Gastrocnemius medialis (tissue), 4 donors: ENCODE data around the gene COL27A1. TPM values are rescaled to one million over a fixed set of nuclear protein-coding genes. Genes with fewer than 3 reads are reported as not detected.

Experiments
- ATAC-seq, 2 donors: fragments of 150-250 bp; one replicate each; pipeline ENCODE4 v1.9.1; 2016
- DNase-seq, 2 donors: peaks; one replicate each; pipeline ENCODE4 v3.0.0-alpha.2; 2019
- H3K27ac ChIP-seq, 4 donors: fragments of 200-600 bp; sonication (generic); 1 replicate in 1 of 4; 2 replicates in 3 of 4; pipeline ENCODE4 v1.5.1; 2016 to 2018; ENCODE audit warnings: mild to moderate bottlenecking in 2 of 4, moderate library complexity in 1 of 4
- H3K27me3 ChIP-seq, 3 donors: fragments of 200-600 bp; sonication (generic) in 2 of 3; 1 replicate in 1 of 3; 2 replicates in 2 of 3; pipeline versions ENCODE4 v1.5.1 to v1.6.0; 2016 to 2019; ENCODE audit warnings: mild to moderate bottlenecking in 1 of 3, moderate library complexity in 1 of 3
- H3K36me3 ChIP-seq, 2 donors: fragments of 200-600 bp; sonication (generic) in 1 of 2; one replicate each; pipeline ENCODE4 v1.5.1; 2017 to 2018
- H3K4me1 ChIP-seq, 2 donors: fragments of 200-600 bp; sonication (generic) in 1 of 2; one replicate each; pipeline ENCODE4 v1.5.1; 2016 to 2017; ENCODE audit warnings: mild to moderate bottlenecking in 2 of 2
- H3K4me3 ChIP-seq, 4 donors: fragments of 200-600 bp; sonication (generic) in 3 of 4; 1 replicate in 1 of 4; 2 replicates in 3 of 4; pipeline ENCODE4 v1.5.1; 2016 to 2019; ENCODE audit warnings: mild to moderate bottlenecking in 2 of 4
- H3K9me3 ChIP-seq, 3 donors: fragments of 200-600 bp; sonication (generic) in 2 of 3; 1 replicate in 1 of 3; 2 replicates in 2 of 3; pipeline ENCODE4 v1.5.1; 2016 to 2019
- POLR2A ChIP-seq, 2 donors: fragments of 450-650 bp; IDR thresholded peaks; one replicate each; pipeline ENCODE4 v1.6.1; 2017; ENCODE audit warnings: antibody characterized with exemption in 2 of 2, mild to moderate bottlenecking in 2 of 2, moderate library complexity in 2 of 2
- in situ Hi-C, 4 donors: fragments of 200-750 bp; cut with MboI; loops; one replicate each; pipeline versions ENCODE4 v1.15.0 to v1.8.0; 2017; ENCODE audit warnings: low sequenced_read_pairs in 4 of 4
- intact Hi-C: fragments of 100-400 bp; cut with DNase I; formaldehyde crosslinking; loops from one replicate; pipeline ENCODE4 v1.15.1; 2023; ENCODE audit warnings: low total_unique reads
- total RNA-seq, 4 donors: library from RNA; depleted of rRNA; stranded (reverse); fragments of >200 nt; gene quantifications; one replicate each; pipeline versions ENCODE4 v1.1.0 to v1.2.3, GENCODE V29; 2016
- TF ChIP-seq, protein P1 (sequence below), 5 experiments: fragments of 450-650 bp in 3 of 5; fragments of 200-600 bp in 2 of 5; sonication (generic) in 2 of 5; IDR thresholded peaks in 4 of 5; conservative IDR thresholded peaks in 1 of 5; 1 replicate in 4 of 5; 2 replicates in 1 of 5; pipeline ENCODE4 v1.5.1; 2016 to 2019; ENCODE audit warnings: antibody characterized with exemption in 5 of 5, mild to moderate bottlenecking in 3 of 5, moderate library complexity in 3 of 5

The COL27A1 gene
- total RNA-seq, 4 donors from 2014 or later, result 0.42 to 1.4 (median 0.95) TPM

DNA sequence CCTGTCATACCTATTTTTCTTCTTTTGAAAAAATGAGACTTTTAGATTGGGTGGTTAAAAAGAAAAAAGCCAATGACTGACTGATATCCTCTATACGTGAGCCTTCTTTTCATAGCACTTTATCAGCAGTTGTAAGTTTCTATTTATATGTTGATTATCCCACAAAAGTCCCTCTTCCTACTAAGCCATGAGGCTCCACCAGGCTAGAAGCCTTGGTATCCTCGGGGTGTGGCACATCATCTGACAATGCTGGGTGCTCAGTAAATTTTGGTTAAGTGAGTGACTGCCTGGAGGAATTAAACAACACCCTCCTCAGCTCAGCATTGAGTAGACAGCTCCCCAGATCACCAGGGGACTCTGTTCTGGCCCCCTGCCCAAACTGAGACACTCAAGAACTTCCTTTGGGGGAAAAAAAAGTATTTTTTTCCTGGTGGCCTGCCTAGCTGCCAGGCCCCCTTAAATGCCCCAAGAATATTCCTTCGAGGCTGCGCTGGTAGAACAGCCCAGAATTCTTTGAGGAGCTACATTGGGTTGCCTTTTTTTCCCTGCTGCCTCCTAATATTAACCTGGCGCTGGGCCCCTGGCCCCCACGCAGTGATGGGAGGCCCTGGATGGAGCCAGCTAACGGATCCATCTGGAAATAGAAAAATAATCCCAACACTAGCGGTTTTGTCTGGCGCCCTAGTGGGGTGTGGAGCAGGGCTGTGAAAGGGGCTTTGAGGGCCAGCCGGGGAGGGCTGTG lies 23.4 kb upstream of the COL27A1 start:
- TF ChIP-seq POLR2A (IDR thresholded peaks at IDR 0.05), result no peak
- TF ChIP-seq, protein P1, sequence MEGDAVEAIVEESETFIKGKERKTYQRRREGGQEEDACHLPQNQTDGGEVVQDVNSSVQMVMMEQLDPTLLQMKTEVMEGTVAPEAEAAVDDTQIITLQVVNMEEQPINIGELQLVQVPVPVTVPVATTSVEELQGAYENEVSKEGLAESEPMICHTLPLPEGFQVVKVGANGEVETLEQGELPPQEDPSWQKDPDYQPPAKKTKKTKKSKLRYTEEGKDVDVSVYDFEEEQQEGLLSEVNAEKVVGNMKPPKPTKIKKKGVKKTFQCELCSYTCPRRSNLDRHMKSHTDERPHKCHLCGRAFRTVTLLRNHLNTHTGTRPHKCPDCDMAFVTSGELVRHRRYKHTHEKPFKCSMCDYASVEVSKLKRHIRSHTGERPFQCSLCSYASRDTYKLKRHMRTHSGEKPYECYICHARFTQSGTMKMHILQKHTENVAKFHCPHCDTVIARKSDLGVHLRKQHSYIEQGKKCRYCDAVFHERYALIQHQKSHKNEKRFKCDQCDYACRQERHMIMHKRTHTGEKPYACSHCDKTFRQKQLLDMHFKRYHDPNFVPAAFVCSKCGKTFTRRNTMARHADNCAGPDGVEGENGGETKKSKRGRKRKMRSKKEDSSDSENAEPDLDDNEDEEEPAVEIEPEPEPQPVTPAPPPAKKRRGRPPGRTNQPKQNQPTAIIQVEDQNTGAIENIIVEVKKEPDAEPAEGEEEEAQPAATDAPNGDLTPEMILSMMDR (IDR thresholded peaks at IDR 0.05 in 4 of 5, conservative IDR thresholded peaks at IDR 0.05 in 1 of 5), result no peak
- Histone ChIP-seq H3K27me3 (no peaks in the 10 kb centered on the region), H3K27ac (no peak overlapping the region), H3K9me3 (no peaks in the 10 kb centered on the region), H3K4me1 (no peaks in the 10 kb centered on the region), H3K36me3 (no peaks in the 10 kb centered on the region), H3K4me3 (no peak overlapping the region)
- no peak for DNase-seq
- no peak for ATAC-seq
- intact Hi-C loops, result no loop called here
- in situ Hi-C loops, result no loop called here

DNA sequence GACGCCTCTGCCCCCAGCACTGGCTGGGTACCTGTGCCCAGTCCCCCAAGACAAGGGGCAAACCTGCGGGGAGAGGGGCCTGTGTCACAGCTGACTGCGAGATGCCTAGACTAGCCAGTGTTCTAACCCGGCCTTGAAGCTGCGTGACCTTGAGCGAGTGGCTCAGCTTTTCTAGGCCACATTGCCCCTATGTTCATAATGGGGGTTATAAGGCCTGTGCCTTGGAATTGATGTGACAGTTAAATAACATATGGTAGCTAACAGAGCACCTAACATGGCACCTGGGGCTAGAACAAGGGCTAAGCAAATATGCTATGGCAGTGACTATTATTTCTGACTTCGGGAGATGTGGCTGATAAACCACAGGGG lies 22.8 kb upstream of the COL27A1 start:
- TF ChIP-seq, protein P1 (IDR thresholded peaks at IDR 0.05 in 4 of 5, conservative IDR thresholded peaks at IDR 0.05 in 1 of 5), result no peak
- no peak for TF ChIP-seq POLR2A (IDR thresholded peaks at IDR 0.05)
- ATAC-seq, result no peak
- Histone ChIP-seq H3K36me3 (no peaks in the 10 kb centered on the region), H3K27me3 (no peaks in the 10 kb centered on the region), H3K27ac (no peak overlapping the region), H3K4me3 (no peak overlapping the region), H3K9me3 (no peaks in the 10 kb centered on the region), H3K4me1 (no peaks in the 10 kb centered on the region)
- in situ Hi-C loops (no loop called here), intact Hi-C loops (no loop called here)
- no peak for DNase-seq

DNA sequence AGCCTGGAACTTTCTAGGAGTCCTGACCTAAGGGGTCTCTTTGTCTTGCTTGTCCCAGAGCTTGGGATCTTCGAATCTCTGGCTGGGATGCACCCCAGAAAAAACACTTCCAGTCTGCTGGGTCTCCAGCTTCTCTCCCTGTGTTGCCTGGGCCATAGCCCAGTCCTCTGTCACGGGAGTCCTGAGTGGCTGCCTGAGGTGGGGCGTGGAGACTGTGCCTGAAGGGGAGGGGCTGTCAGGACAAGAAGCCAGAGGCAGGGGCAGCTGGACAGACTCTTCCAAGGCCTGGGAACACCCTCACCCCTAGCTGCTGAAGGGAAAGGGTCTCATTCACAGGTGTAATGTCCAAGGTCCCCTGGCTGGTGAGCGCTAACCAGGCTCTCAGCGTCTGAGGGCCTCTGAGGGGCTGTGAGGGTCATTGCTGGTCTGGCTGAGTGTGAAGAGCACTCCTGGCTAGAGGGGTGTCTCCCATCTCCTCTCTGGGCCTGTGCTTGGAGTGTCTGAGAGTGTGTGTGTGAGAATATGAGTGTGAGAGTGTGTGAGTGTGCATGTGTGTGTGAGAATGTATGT lies 20.4 kb upstream of the COL27A1 start:
- Histone ChIP-seq H3K9me3 (no peaks in the 10 kb centered on the region), H3K27ac (no peak overlapping the region), H3K4me3 (no peak overlapping the region), H3K27me3 (no peaks in the 10 kb centered on the region), H3K4me1 (peaks cover 0 to 2% of the 10 kb centered on the region in 2 donors), H3K36me3 (no peaks in the 10 kb centered on the region)
- intact Hi-C loops, result no loop called here
- TF ChIP-seq POLR2A (IDR thresholded peaks at IDR 0.05), result no peak
- TF ChIP-seq, protein P1 (IDR thresholded peaks at IDR 0.05 in 4 of 5, conservative IDR thresholded peaks at IDR 0.05 in 1 of 5), result no peak
- DNase-seq (no peak), ATAC-seq (no peak)
- in situ Hi-C loops, result no loop called here

DNA sequence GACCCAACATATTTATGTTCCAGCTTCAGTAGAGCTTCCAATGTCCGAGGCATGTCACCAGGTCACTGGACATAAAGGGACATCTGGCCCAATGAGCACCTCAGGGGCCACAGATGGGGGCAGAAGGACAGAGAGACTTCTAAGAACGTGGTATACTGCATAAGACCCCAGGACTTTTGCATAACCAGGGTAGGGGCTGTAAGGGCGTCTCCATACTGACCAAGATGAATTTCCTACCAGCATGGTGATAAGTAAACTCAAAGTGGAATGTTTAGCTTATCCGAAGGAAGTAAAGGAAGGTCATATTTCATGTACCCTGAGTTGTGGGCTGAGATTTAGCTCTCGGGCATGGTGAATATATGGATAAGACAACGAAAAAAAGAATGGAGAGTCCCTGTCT lies 17.5 kb upstream of the COL27A1 start:
- Histone ChIP-seq H3K4me3 (no peak overlapping the region), H3K36me3 (no peaks in the 10 kb centered on the region), H3K9me3 (no peaks in the 10 kb centered on the region), H3K4me1 (peaks cover 25 to 27% of the 10 kb centered on the region in 2 donors), H3K27ac (no peak overlapping the region), H3K27me3 (no peaks in the 10 kb centered on the region)
- intact Hi-C loops (no loop called here), in situ Hi-C loops (no loop called here)
- TF ChIP-seq POLR2A (IDR thresholded peaks at IDR 0.05), result no peak
- TF ChIP-seq, protein P1 (IDR thresholded peaks at IDR 0.05 in 4 of 5, conservative IDR thresholded peaks at IDR 0.05 in 1 of 5), result no peak
- ATAC-seq (no peak), DNase-seq (no peak)
